ENCODE measurements around the gene ELMO1.

The ELMO1 gene

GRCh38 chr7:37342176-37342687 lies 106.4 kb downstream of the ELMO1 start:
- no peak for TF ChIP-seq CTCF (IDR thresholded peaks at IDR 0.05; ENCODE audit: extremely low read depth, insufficient read depth, missing control alignments)
- in situ Hi-C loops (cut with MboI; ENCODE audit: low pct_unique_long_range_greater_than_20kb, low sequenced_read_pairs, unreplicated experiment) = loop anchor here (5.0 to 10.0 kb wide), 2 partner anchors 55 to 137 kb away; no protein-coding TSS in a partner anchor
- no peak for DNase-seq (ENCODE audit: low spot score)

- no peak for TF ChIP-seq CTCF (IDR thresholded peaks at IDR 0.05; ENCODE audit: extremely low read depth, insufficient read depth, missing control alignments)
- in situ Hi-C loops (cut with MboI; ENCODE audit: low pct_unique_long_range_greater_than_20kb, low sequenced_read_pairs, unreplicated experiment) = loop anchor here (5.0 to 10.0 kb wide), 2 partner anchors 54 to 136 kb away; no protein-coding TSS in a partner anchor
- DNase-seq (ENCODE audit: low spot score) = peak; percentile 52
Observed at GRCh38 chr7:37341033-37341630, 107.5 kb downstream of the ELMO1 start.

GRCh38 chr7:37338966-37339365 lies 109.7 kb downstream of the ELMO1 start:
- in situ Hi-C loops (cut with MboI; ENCODE audit: low pct_unique_long_range_greater_than_20kb, low sequenced_read_pairs, unreplicated experiment) = no loop called here
- no peak for TF ChIP-seq CTCF (IDR thresholded peaks at IDR 0.05; ENCODE audit: extremely low read depth, insufficient read depth, missing control alignments)

GRCh38 chr7:37337522-37337921 lies 111.1 kb downstream of the ELMO1 start:
- in situ Hi-C loops (cut with MboI; ENCODE audit: low pct_unique_long_range_greater_than_20kb, low sequenced_read_pairs, unreplicated experiment) = no loop called here
- no peak for DNase-seq (ENCODE audit: low spot score)
- no peak for TF ChIP-seq CTCF (IDR thresholded peaks at IDR 0.05; ENCODE audit: extremely low read depth, insufficient read depth, missing control alignments)

More at GRCh38 chr7:37338966-37339365, 109.7 kb downstream of the ELMO1 start:
- no peak for DNase-seq (ENCODE audit: low spot score)

GRCh38 chr7:37336259-37336658 lies 112.4 kb downstream of the ELMO1 start:
- in situ Hi-C loops (cut with MboI; ENCODE audit: low pct_unique_long_range_greater_than_20kb, low sequenced_read_pairs, unreplicated experiment) = no loop called here
- peak; percentile 69 for DNase-seq (ENCODE audit: low spot score)
- TF ChIP-seq CTCF (IDR thresholded peaks at IDR 0.05; ENCODE audit: extremely low read depth, insufficient read depth, missing control alignments) = no peak

- in situ Hi-C loops (cut with MboI; ENCODE audit: low pct_unique_long_range_greater_than_20kb, low sequenced_read_pairs, unreplicated experiment) = no loop called here
- no peak for DNase-seq (ENCODE audit: low spot score)
- TF ChIP-seq CTCF (IDR thresholded peaks at IDR 0.05; ENCODE audit: extremely low read depth, insufficient read depth, missing control alignments) = no peak
Observed at GRCh38 chr7:37333075-37333474, 115.6 kb downstream of the ELMO1 start.

All from GM13977 (cell line).